HepG2 (cell line): Measurements from ENCODE around the gene ACACB. TPM values are rescaled to one million over a fixed set of nuclear protein-coding genes. Genes with fewer than 3 reads are reported as not detected.

Experiments used
- ATAD3A ChIP-seq: sonication (generic); formaldehyde crosslinking; IDR thresholded peaks from 2 replicates; pipeline ENCODE4 v1.4.0; 2020; ENCODE audit warnings: missing genetic modification reagents
- CHD4 ChIP-seq: fragments of 200-600 bp; sonication (generic); IDR thresholded peaks from 2 replicates; pipeline ENCODE4 v1.7.0; 2017; ENCODE audit warnings: mild to moderate bottlenecking, low read length, borderline replicate concordance
- FOXA1 ChIP-seq, 2 experiments: fragments of 450-650 bp in 1 of 2; sonication (generic) in 1 of 2; formaldehyde crosslinking in 1 of 2; IDR thresholded peaks; 2 replicates each; pipeline versions ENCODE4 v1.4.0 to v1.6.1; 2016 to 2020; ENCODE audit warnings: missing genetic modification reagents in 1 of 2
- GLI4 ChIP-seq: sonication (generic); formaldehyde crosslinking; IDR thresholded peaks from 2 replicates; pipeline ENCODE4 v1.5.1; 2020; ENCODE audit warnings: missing genetic modification reagents, mild to moderate bottlenecking, moderate library complexity, borderline replicate concordance
- HOXA5 ChIP-seq: sonication (generic); formaldehyde crosslinking; IDR thresholded peaks from 2 replicates; pipeline ENCODE4 v1.4.0; 2020; ENCODE audit warnings: missing genetic modification reagents
- JUN ChIP-seq: sonication (generic); formaldehyde crosslinking; IDR thresholded peaks from 2 replicates; pipeline ENCODE4 v1.4.0; 2020; ENCODE audit warnings: mild to moderate bottlenecking, missing genetic modification reagents
- MAFG ChIP-seq: sonication (generic); formaldehyde crosslinking; IDR thresholded peaks from 2 replicates; pipeline ENCODE4 v1.5.1; 2020; ENCODE audit warnings: mild to moderate bottlenecking, missing genetic modification reagents
- NFE2 ChIP-seq: sonication (generic); formaldehyde crosslinking; IDR thresholded peaks from 2 replicates; pipeline ENCODE4 v1.4.0; 2020; ENCODE audit warnings: missing genetic modification reagents
- REPIN1 ChIP-seq: sonication (generic); formaldehyde crosslinking; IDR thresholded peaks from 2 replicates; pipeline ENCODE4 v1.8.0; 2022; ENCODE audit warnings: missing genetic modification reagents, low read depth, mild to moderate bottlenecking, borderline replicate concordance
- YY1 ChIP-seq: IDR thresholded peaks from 2 replicates; pipeline ENCODE4 v1.6.1; 2011; ENCODE audit warnings: low read length, low read depth, moderate library complexity, mild to moderate bottlenecking; ENCODE audit not compliant: insufficient read depth, insufficient replicate concordance
- ZFP41 ChIP-seq: sonication (generic); formaldehyde crosslinking; IDR thresholded peaks from 2 replicates; pipeline ENCODE4 v1.4.0; 2020; ENCODE audit warnings: mild to moderate bottlenecking, missing genetic modification reagents, borderline replicate concordance
- ZNF253 ChIP-seq: sonication (generic); formaldehyde crosslinking; IDR thresholded peaks from 2 replicates; pipeline ENCODE4 v1.8.0; 2022; ENCODE audit warnings: mild to moderate bottlenecking, missing genetic modification reagents, borderline replicate concordance
- ZNF644 ChIP-seq: IDR thresholded peaks from 2 replicates; pipeline ENCODE4 v1.6.1; 2016; ENCODE audit warnings: low read depth
- ZNF816 ChIP-seq: sonication (generic); formaldehyde crosslinking; IDR thresholded peaks from 2 replicates; pipeline ENCODE4 v1.8.0; 2022; ENCODE audit warnings: missing genetic modification reagents, mild to moderate bottlenecking, borderline replicate concordance
- polyA plus RNA-seq, 8 experiments: library from polyadenylated mRNA; depleted of rRNA in 3 of 8; stranded (reverse) in 7 of 8; unstranded in 1 of 8; fragments of >200 nt; fragmentation: Illumina TruSeq in 4 of 8; extraction: Trizol in 4 of 8; gene quantifications; 2 replicates each; pipeline versions ENCODE4 v1.2.1 to v1.2.3, GENCODE V29; 2011 to 2016; ENCODE audit warnings: low read depth in 4 of 8, missing spikeins in 1 of 8, mixed read lengths in 1 of 8; ENCODE audit not compliant: insufficient read depth in 1 of 8
- total RNA-seq, 5 experiments: library from RNA; depleted of rRNA; stranded (reverse); fragments of >200 nt; fragmentation: Illumina TruSeq; extraction: Trizol; gene quantifications; 2 replicates each; pipeline ENCODE4 v1.2.3, GENCODE V29; 2016; ENCODE audit warnings: low read depth in 1 of 5
- TF ChIP-seq, protein P1 (sequence below): sonication (generic); formaldehyde crosslinking; IDR thresholded peaks from 2 replicates; pipeline ENCODE4 v1.4.0; 2020; ENCODE audit warnings: missing genetic modification reagents
- TF ChIP-seq, protein P2 (sequence below): sonication (generic); formaldehyde crosslinking; IDR thresholded peaks from 2 replicates; pipeline ENCODE4 v1.5.0; 2020; ENCODE audit warnings: missing genetic modification reagents
- TF ChIP-seq, protein P3 (sequence below): sonication (generic); formaldehyde crosslinking; IDR thresholded peaks from 2 replicates; pipeline ENCODE4 v1.5.0; 2020; ENCODE audit warnings: mild to moderate bottlenecking, missing genetic modification reagents
- TF ChIP-seq, protein P4 (sequence below): sonication (generic); formaldehyde crosslinking; IDR thresholded peaks from 2 replicates; pipeline ENCODE4 v1.9.0; 2021; ENCODE audit warnings: missing genetic modification reagents, mild to moderate bottlenecking, borderline replicate concordance
- TF ChIP-seq, protein P5 (sequence below): IDR thresholded peaks from 2 replicates; pipeline ENCODE4 v1.6.1; 2012; ENCODE audit warnings: low read length, improper control_type of control experiment

The ACACB gene
- total and polyA plus RNA-seq, 2 of the 13 experiments (the other 11 are each of a cell fraction or from before 2014, with no cell fraction given): 6.2 to 8.6 TPM

DNA sequence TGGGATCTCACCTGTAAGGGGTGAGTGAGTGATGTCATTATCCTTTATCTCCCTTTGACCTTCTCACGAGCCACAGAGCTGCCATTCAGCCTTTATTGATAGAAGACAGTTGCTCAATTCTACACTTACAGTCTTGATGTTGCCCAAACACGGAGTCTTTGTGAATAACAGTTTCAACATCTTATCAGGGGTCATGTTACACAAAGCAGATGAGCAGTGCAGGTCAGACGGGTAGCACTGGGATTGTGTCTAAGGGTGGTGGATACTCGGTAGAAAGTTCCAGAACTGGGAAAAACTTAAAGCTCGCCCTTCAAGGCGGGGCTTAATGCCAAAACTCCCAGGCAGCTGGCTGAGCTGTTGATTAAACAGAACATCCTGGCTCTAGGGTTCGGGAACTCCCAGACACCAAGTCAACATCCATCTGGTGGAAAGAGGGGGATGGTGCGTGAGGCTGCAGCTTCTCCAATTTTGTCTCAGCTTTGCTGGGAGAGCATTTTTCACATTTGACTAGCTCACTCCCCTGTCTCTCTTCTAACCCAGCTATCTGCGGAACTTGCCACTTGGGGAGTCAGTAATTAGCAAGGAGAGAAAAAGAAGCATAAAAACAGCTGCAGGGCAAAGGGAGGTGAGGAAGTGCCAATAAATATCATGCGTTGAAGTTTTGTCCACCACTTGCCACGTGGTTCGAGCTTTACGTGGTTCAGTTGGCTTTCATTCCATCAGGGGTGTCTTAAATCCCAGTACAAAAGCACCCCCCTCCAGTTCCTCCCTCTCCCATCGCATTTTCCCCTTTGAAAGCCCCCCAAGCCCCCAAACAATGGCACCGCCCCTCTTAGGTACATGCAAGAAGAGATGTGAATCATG lies 161.7 kb downstream of the ACACB start (continued):
- TF ChIP-seq REPIN1 (CRISPR knock-in tag) (peak; percentile 48; the same call in 1 of the 2 replicates), CHD4 (peak; percentile 33; the same call in 1 of the 2 replicates), ZNF816 (CRISPR knock-in tag) (no peak), JUN (CRISPR knock-in tag) (peak; percentile 80), ZNF253 (CRISPR knock-in tag) (no peak), GLI4 (CRISPR knock-in tag) (no peak), ATAD3A (CRISPR knock-in tag) (no peak), ZFP41 (no peak), NFE2 (CRISPR knock-in tag) (no peak), ZNF644 (CRISPR knock-in tag) (peak; percentile 70), HOXA5 (no peak), YY1 (no peak), FOXA1 (IDR thresholded peaks at IDR 0.05) (peak; percentile 31; the same call in 1 of the 2 replicates), FOXA1 (CRISPR knock-in tag; IDR thresholded peaks at IDR 0.05) (peak; percentile 88), MAFG (no peak)
- TF ChIP-seq, protein P1, sequence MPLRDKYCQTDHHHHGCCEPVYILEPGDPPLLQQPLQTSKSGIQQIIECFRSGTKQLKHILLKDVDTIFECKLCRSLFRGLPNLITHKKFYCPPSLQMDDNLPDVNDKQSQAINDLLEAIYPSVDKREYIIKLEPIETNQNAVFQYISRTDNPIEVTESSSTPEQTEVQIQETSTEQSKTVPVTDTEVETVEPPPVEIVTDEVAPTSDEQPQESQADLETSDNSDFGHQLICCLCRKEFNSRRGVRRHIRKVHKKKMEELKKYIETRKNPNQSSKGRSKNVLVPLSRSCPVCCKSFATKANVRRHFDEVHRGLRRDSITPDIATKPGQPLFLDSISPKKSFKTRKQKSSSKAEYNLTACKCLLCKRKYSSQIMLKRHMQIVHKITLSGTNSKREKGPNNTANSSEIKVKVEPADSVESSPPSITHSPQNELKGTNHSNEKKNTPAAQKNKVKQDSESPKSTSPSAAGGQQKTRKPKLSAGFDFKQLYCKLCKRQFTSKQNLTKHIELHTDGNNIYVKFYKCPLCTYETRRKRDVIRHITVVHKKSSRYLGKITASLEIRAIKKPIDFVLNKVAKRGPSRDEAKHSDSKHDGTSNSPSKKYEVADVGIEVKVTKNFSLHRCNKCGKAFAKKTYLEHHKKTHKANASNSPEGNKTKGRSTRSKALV (CRISPR knock-in tag): no peak
- TF ChIP-seq, protein P2, sequence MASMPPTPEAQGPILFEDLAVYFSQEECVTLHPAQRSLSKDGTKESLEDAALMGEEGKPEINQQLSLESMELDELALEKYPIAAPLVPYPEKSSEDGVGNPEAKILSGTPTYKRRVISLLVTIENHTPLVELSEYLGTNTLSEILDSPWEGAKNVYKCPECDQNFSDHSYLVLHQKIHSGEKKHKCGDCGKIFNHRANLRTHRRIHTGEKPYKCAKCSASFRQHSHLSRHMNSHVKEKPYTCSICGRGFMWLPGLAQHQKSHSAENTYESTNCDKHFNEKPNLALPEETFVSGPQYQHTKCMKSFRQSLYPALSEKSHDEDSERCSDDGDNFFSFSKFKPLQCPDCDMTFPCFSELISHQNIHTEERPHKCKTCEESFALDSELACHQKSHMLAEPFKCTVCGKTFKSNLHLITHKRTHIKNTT (CRISPR knock-in tag): no peak
- TF ChIP-seq, protein P3, sequence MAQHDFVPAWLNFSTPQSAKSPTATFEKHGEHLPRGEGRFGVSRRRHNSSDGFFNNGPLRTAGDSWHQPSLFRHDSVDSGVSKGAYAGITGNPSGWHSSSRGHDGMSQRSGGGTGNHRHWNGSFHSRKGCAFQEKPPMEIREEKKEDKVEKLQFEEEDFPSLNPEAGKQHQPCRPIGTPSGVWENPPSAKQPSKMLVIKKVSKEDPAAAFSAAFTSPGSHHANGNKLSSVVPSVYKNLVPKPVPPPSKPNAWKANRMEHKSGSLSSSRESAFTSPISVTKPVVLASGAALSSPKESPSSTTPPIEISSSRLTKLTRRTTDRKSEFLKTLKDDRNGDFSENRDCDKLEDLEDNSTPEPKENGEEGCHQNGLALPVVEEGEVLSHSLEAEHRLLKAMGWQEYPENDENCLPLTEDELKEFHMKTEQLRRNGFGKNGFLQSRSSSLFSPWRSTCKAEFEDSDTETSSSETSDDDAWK (CRISPR knock-in tag): no peak
- TF ChIP-seq, protein P4, sequence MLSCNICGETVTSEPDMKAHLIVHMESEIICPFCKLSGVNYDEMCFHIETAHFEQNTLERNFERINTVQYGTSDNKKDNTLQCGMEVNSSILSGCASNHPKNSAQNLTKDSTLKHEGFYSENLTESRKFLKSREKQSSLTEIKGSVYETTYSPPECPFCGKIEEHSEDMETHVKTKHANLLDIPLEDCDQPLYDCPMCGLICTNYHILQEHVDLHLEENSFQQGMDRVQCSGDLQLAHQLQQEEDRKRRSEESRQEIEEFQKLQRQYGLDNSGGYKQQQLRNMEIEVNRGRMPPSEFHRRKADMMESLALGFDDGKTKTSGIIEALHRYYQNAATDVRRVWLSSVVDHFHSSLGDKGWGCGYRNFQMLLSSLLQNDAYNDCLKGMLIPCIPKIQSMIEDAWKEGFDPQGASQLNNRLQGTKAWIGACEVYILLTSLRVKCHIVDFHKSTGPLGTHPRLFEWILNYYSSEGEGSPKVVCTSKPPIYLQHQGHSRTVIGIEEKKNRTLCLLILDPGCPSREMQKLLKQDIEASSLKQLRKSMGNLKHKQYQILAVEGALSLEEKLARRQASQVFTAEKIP (CRISPR knock-in tag): no peak
- TF ChIP-seq, protein P5, sequence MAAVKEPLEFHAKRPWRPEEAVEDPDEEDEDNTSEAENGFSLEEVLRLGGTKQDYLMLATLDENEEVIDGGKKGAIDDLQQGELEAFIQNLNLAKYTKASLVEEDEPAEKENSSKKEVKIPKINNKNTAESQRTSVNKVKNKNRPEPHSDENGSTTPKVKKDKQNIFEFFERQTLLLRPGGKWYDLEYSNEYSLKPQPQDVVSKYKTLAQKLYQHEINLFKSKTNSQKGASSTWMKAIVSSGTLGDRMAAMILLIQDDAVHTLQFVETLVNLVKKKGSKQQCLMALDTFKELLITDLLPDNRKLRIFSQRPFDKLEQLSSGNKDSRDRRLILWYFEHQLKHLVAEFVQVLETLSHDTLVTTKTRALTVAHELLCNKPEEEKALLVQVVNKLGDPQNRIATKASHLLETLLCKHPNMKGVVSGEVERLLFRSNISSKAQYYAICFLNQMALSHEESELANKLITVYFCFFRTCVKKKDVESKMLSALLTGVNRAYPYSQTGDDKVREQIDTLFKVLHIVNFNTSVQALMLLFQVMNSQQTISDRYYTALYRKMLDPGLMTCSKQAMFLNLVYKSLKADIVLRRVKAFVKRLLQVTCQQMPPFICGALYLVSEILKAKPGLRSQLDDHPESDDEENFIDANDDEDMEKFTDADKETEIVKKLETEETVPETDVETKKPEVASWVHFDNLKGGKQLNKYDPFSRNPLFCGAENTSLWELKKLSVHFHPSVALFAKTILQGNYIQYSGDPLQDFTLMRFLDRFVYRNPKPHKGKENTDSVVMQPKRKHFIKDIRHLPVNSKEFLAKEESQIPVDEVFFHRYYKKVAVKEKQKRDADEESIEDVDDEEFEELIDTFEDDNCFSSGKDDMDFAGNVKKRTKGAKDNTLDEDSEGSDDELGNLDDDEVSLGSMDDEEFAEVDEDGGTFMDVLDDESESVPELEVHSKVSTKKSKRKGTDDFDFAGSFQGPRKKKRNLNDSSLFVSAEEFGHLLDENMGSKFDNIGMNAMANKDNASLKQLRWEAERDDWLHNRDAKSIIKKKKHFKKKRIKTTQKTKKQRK: no peak
